Regular cardiac myocyte (primary cell): ENCODE data around the gene ARHGAP21. TPM values are rescaled to one million over a fixed set of nuclear protein-coding genes. Genes with fewer than 3 reads are reported as not detected.

Experiments used
- total RNA-seq: library from RNA; depleted of rRNA; stranded (reverse); fragments of >200 nt; gene quantifications from 2 replicates; pipeline ENCODE4 v1.2.3, GENCODE V29; 2014

ARHGAP21 gene
- 54.4 and 72.4 TPM in 2 replicates for total RNA-seq

DNA sequence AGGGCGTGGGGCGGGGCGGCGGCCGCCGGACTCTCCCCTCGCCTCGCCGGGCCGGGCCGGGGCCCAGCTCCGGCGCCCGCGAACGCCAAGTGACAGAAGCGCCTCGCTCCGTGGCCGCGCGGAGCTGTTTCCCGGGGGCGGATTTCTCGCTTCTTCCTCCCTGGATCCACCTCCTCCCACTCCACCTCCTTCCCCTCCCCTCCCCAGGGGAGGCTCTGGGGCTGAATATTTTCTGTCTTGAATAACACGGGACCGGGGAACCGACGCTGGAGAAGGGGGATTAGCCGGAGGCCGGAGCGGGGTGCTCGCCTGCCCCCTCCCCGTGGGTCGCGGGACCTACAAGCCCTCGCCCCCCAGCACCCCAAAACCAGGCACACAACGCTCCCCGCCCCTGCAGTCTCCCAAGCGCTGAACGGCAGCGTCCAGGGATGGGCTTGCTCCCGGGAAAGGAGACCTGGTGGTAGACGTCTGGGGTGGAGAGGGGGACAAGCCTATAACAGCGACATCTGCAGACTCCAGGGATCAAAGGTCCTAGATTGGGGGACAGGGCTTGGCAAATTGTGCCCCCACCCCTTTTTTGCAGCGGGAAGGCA, at the start of gene ARHGAP21:
TSS of gene ARHGAP21 (minus strand) at position 100 of the 593 bp plus-strand sequence. CDS start 1,988 bp downstream, outside the sequence.

Other genes starting within 250 kb of the ARHGAP21 start
- gene PRTFDC1, start 228.7 kb upstream of the ARHGAP21 start, total RNA-seq, result 8.5 and 15.7 TPM in 2 replicates